Fibroblast of pulmonary artery (primary cell): ENCODE data around the gene PBRM1.
A peak's percentile ranks its signal among the peaks of the same experiment; 100 is the strongest.

Source experiments
- DNase-seq: peaks from one replicate; pipeline ENCODE4 v3.0.0-alpha.2; 2010; ENCODE audit warnings: low read depth
- H3K4me3 ChIP-seq: replicated peaks from 2 replicates; pipeline ENCODE4 v1.5.1; 2011; ENCODE audit warnings: low read depth, mild to moderate bottlenecking, control low read depth, low read length, moderate library complexity
- CTCF ChIP-seq: IDR thresholded peaks from 2 replicates; pipeline ENCODE4 v1.5.1; 2011; ENCODE audit warnings: mild to moderate bottlenecking, control low read depth, low read length, inconsistent platforms; ENCODE audit errors: missing control alignments

Gene PBRM1

GRCh38 chr3:52547143-52547542 is 138.6 kb downstream of the PBRM1 start:
- no peak for TF ChIP-seq CTCF
- no peak for DNase-seq
- no peak overlapping the region for H3K4me3 ChIP-seq

GRCh38 chr3:52546111-52546901 is 139.4 kb downstream of the PBRM1 start:
- no peak for DNase-seq
- no peak overlapping the region for H3K4me3 ChIP-seq
- no peak for TF ChIP-seq CTCF

GRCh38 chr3:52544937-52545336 is 140.8 kb downstream of the PBRM1 start:
- H3K4me3 ChIP-seq = no peak overlapping the region
- no peak for DNase-seq
- no peak for TF ChIP-seq CTCF

- DNase-seq = no peak
- no peak for TF ChIP-seq CTCF
- no peak overlapping the region for H3K4me3 ChIP-seq
These were observed 144.7 kb downstream of the PBRM1 start for GRCh38 chr3:52541050-52541449.

- H3K4me3 ChIP-seq = no peak overlapping the region
- no peak for TF ChIP-seq CTCF
- no peak for DNase-seq
These were observed 146.6 kb downstream of the PBRM1 start for GRCh38 chr3:52539010-52539653.

- no peak for DNase-seq
- no peak for TF ChIP-seq CTCF
- peak overlapping the region; percentile 95 for H3K4me3 ChIP-seq
These were observed 147.8 kb downstream of the PBRM1 start for GRCh38 chr3:52537726-52538421.
